Measurements from ENCODE around the gene DDB1.

The DDB1 gene

GRCh38 chr11:61377461-61378160, 44.7 kb upstream of the DDB1 start:
- peaks cover 38% of the 10 kb centered on the region for H3K36me3 ChIP-seq (ENCODE audit: insufficient read depth, low read length)
- no peak overlapping the region for H3K27ac ChIP-seq (ENCODE audit: low read depth, low read length, poor library complexity, severe bottlenecking)
- H3K79me2 ChIP-seq (ENCODE audit: insufficient read depth, low read length), result no peaks in the 10 kb centered on the region
- H3K4me2 ChIP-seq (ENCODE audit: low read length), result no peak overlapping the region
- H3K9ac ChIP-seq (ENCODE audit: low read length), result no peak overlapping the region
- no peak overlapping the region for H3K4me3 ChIP-seq (ENCODE audit: low read depth, low read length, poor library complexity, severe bottlenecking)
- no peaks in the 10 kb centered on the region for H3K4me1 ChIP-seq (ENCODE audit: insufficient read depth, low read length, severe bottlenecking)
- H3F3A ChIP-seq (ENCODE audit: insufficient read depth, low read length), result no peaks in the 10 kb centered on the region
- H4K20me1 ChIP-seq (ENCODE audit: insufficient read depth, low read length), result no peaks in the 10 kb centered on the region
- no peaks in the 10 kb centered on the region for H3K9me2 ChIP-seq (ENCODE audit: low read depth, low read length)
- no peaks in the 10 kb centered on the region for H3K27me3 ChIP-seq (ENCODE audit: insufficient read depth, low read length)
- H3K9me3 ChIP-seq (ENCODE audit: low read length), result peaks cover 2% of the 10 kb centered on the region; the same call in 1 of the 2 replicates
- H2AFZ ChIP-seq (ENCODE audit: low read length), result no peak overlapping the region
- no peak for TF ChIP-seq EZH2 (IDR thresholded peaks at IDR 0.05; ENCODE audit: borderline replicate concordance, low read length)
- TF ChIP-seq, protein P1, sequence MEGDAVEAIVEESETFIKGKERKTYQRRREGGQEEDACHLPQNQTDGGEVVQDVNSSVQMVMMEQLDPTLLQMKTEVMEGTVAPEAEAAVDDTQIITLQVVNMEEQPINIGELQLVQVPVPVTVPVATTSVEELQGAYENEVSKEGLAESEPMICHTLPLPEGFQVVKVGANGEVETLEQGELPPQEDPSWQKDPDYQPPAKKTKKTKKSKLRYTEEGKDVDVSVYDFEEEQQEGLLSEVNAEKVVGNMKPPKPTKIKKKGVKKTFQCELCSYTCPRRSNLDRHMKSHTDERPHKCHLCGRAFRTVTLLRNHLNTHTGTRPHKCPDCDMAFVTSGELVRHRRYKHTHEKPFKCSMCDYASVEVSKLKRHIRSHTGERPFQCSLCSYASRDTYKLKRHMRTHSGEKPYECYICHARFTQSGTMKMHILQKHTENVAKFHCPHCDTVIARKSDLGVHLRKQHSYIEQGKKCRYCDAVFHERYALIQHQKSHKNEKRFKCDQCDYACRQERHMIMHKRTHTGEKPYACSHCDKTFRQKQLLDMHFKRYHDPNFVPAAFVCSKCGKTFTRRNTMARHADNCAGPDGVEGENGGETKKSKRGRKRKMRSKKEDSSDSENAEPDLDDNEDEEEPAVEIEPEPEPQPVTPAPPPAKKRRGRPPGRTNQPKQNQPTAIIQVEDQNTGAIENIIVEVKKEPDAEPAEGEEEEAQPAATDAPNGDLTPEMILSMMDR (IDR thresholded peaks at IDR 0.05; ENCODE audit: low read length), result no peak

DNA sequence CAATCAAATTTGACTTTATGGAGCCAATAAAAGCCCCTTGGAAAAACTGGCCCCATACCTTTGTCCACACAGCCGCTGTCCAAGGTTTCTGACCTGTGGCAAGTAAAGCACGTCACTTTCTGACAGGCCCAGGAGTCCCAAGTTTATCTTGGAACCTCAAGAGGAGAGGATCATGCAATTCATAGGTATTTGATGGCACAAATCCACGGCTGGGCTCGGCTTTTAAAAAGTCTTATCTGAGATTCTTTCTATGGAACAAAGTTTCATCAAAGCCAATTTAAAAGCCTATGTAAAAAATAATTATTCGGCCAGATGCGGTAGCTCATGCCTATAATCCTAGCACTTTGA, 42.8 kb upstream of the DDB1 start:
- no peak for TF ChIP-seq EZH2 (IDR thresholded peaks at IDR 0.05; ENCODE audit: borderline replicate concordance, low read length)
- TF ChIP-seq, protein P1 (IDR thresholded peaks at IDR 0.05; ENCODE audit: low read length), result no peak
- H3K36me3 ChIP-seq (ENCODE audit: insufficient read depth, low read length), result peaks cover 56% of the 10 kb centered on the region

DNA sequence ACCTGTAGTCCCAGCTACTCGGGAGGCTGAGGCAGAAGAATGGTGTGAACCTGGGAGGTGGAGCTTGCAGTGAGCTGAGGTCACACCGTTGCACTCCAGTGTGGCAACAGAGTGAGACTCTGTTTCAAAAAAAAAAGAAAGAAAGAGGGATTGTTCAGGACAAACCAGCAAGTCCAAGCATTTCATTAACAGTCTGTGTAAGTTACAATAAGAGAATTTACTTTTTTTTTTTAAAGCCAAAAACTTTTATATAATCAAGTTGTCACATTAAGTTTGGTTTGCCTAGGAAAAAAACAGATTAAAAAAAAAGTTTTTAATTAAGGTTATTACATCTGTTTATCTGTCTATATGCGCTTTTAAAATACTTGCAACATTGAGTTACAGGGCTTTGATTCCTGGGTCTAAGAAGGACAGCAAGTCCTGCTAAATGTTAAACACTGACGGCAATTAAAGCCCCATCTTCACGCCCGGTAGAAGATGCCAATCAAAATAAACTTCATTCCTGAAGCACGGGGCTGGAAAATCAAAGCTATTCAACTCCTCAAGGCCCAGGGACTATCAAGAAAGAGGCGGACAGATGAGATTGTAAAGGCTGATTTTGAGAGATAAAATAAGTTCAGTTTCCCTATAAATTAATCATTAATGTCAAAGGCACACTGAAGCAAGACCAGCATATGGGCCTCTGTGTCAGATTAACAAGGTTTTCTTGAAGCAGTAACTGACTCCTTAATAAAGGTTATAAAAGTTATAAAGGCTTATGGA, 39.9 kb upstream of the DDB1 start:
- Histone ChIP-seq H3K4me1 (ENCODE audit: insufficient read depth, low read length, severe bottlenecking) (no peaks in the 10 kb centered on the region), H2AFZ (ENCODE audit: low read length) (no peak overlapping the region), H3K36me3 (ENCODE audit: insufficient read depth, low read length) (peaks cover 85% of the 10 kb centered on the region)

More for the DNA sequence above, 42.8 kb upstream of the DDB1 start:
- Histone ChIP-seq H3K27ac (ENCODE audit: low read depth, low read length, poor library complexity, severe bottlenecking) (no peak overlapping the region), H3K9me3 (ENCODE audit: low read length) (peaks cover 6% of the 10 kb centered on the region; the same call in 1 of the 2 replicates), H3K79me2 (ENCODE audit: insufficient read depth, low read length) (no peaks in the 10 kb centered on the region), H4K20me1 (ENCODE audit: insufficient read depth, low read length) (no peaks in the 10 kb centered on the region), H3K4me1 (ENCODE audit: insufficient read depth, low read length, severe bottlenecking) (no peaks in the 10 kb centered on the region), H3F3A (ENCODE audit: insufficient read depth, low read length) (no peaks in the 10 kb centered on the region), H3K4me3 (ENCODE audit: low read depth, low read length, poor library complexity, severe bottlenecking) (no peak overlapping the region), H3K9ac (ENCODE audit: low read length) (no peak overlapping the region), H2AFZ (ENCODE audit: low read length) (no peak overlapping the region), H3K27me3 (ENCODE audit: insufficient read depth, low read length) (no peaks in the 10 kb centered on the region), H3K9me2 (ENCODE audit: low read depth, low read length) (no peaks in the 10 kb centered on the region), H3K4me2 (ENCODE audit: low read length) (no peak overlapping the region)

More for the DNA sequence above, 39.9 kb upstream of the DDB1 start:
- Histone ChIP-seq H3K4me2 (ENCODE audit: low read length) (no peak overlapping the region), H3K9me3 (ENCODE audit: low read length) (peaks cover 6% of the 10 kb centered on the region; the same call in 1 of the 2 replicates), H3K4me3 (ENCODE audit: low read depth, low read length, poor library complexity, severe bottlenecking) (no peak overlapping the region), H4K20me1 (ENCODE audit: insufficient read depth, low read length) (no peaks in the 10 kb centered on the region), H3K27ac (ENCODE audit: low read depth, low read length, poor library complexity, severe bottlenecking) (no peak overlapping the region), H3K9ac (ENCODE audit: low read length) (no peak overlapping the region), H3F3A (ENCODE audit: insufficient read depth, low read length) (no peaks in the 10 kb centered on the region), H3K9me2 (ENCODE audit: low read depth, low read length) (no peaks in the 10 kb centered on the region), H3K27me3 (ENCODE audit: insufficient read depth, low read length) (no peaks in the 10 kb centered on the region), H3K79me2 (ENCODE audit: insufficient read depth, low read length) (no peaks in the 10 kb centered on the region)
- no peak for TF ChIP-seq EZH2 (IDR thresholded peaks at IDR 0.05; ENCODE audit: borderline replicate concordance, low read length)
- TF ChIP-seq, protein P1 (IDR thresholded peaks at IDR 0.05; ENCODE audit: low read length), result no peak

Measured in OCI-LY1 (cell line).